Neural crest cell (in vitro differentiated cells): ENCODE measurements around the gene PPARGC1A. TPM values are rescaled to one million over a fixed set of nuclear protein-coding genes. Genes with fewer than 3 reads are reported as not detected.

ENCODE experiments used
- DNase-seq: peaks from one replicate; pipeline ENCODE4 v3.0.0; 2021; ENCODE audit warnings: low read depth, mixed read lengths, low spot score
- H3K27ac Mint-ChIP-seq: one replicate; pipeline ENCODE4 v1.8.0; 2021; ENCODE audit warnings: mild to moderate bottlenecking, mixed read lengths; ENCODE audit not compliant: unreplicated experiment
- H3K27me3 Mint-ChIP-seq: 2 replicates; pipeline ENCODE4 v1.8.0; 2021; ENCODE audit warnings: low read depth, mild to moderate bottlenecking, mixed read lengths
- H3K36me3 Mint-ChIP-seq: 2 replicates; pipeline ENCODE4 v1.8.0; 2021; ENCODE audit warnings: low read depth, mild to moderate bottlenecking, mixed read lengths
- H3K4me1 Mint-ChIP-seq: 2 replicates; pipeline ENCODE4 v1.8.0; 2021; ENCODE audit warnings: mixed read lengths
- H3K4me3 Mint-ChIP-seq: one replicate; pipeline ENCODE4 v1.8.0; 2021; ENCODE audit warnings: mild to moderate bottlenecking, mixed read lengths
- H3K9me3 Mint-ChIP-seq: 2 replicates; pipeline ENCODE4 v1.8.0; 2021; ENCODE audit warnings: mixed read lengths
- long read RNA-seq: library from polyadenylated mRNA; unstranded; transcript quantifications from one replicate; pipeline ENCODE4 v2.0.0, GENCODE V29; 2020
- total RNA-seq: library from RNA; stranded (reverse); gene quantifications from 2 replicates; pipeline ENCODE4 v1.2.1, GENCODE V29; 2021
- TF ChIP-seq, protein P1 (sequence below): fragments of 200-600 bp; sonication (generic); conservative IDR thresholded peaks from 2 replicates; pipeline ENCODE4 v1.5.0; 2021; ENCODE audit warnings: antibody characterized with exemption, mild to moderate bottlenecking

Gene PPARGC1A
- total RNA-seq: 2.2 and 2.8 TPM in 2 replicates
- long read RNA-seq, full-length matches to known transcripts: 3 of 5 reads
- long read RNA-seq, partial matches to known transcripts: 1 of 5 reads
- long read RNA-seq, other reads (novel, unspliced or antisense): 1 of 5 reads

- H3K36me3 Mint-ChIP-seq: no peaks in the 10 kb centered on the region
- peaks cover 30% of the 10 kb centered on the region for H3K4me1 Mint-ChIP-seq
- TF ChIP-seq, protein P1, sequence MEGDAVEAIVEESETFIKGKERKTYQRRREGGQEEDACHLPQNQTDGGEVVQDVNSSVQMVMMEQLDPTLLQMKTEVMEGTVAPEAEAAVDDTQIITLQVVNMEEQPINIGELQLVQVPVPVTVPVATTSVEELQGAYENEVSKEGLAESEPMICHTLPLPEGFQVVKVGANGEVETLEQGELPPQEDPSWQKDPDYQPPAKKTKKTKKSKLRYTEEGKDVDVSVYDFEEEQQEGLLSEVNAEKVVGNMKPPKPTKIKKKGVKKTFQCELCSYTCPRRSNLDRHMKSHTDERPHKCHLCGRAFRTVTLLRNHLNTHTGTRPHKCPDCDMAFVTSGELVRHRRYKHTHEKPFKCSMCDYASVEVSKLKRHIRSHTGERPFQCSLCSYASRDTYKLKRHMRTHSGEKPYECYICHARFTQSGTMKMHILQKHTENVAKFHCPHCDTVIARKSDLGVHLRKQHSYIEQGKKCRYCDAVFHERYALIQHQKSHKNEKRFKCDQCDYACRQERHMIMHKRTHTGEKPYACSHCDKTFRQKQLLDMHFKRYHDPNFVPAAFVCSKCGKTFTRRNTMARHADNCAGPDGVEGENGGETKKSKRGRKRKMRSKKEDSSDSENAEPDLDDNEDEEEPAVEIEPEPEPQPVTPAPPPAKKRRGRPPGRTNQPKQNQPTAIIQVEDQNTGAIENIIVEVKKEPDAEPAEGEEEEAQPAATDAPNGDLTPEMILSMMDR: no peak
- H3K9me3 Mint-ChIP-seq: no peaks in the 10 kb centered on the region
- peaks cover 8% of the 10 kb centered on the region for H3K27me3 Mint-ChIP-seq
- H3K27ac Mint-ChIP-seq: no peak within 1 kb of the TSS
- peak within 1 kb of the TSS; percentile 82 for H3K4me3 Mint-ChIP-seq
- DNase-seq: peak; percentile 13
Observed at GRCh38 chr4:23889814-23890341, at the start of gene PPARGC1A. PPARGC1A (minus strand) TSS chr4:23890047; CDS start chr4:23889957, 90 bp downstream.

DNA sequence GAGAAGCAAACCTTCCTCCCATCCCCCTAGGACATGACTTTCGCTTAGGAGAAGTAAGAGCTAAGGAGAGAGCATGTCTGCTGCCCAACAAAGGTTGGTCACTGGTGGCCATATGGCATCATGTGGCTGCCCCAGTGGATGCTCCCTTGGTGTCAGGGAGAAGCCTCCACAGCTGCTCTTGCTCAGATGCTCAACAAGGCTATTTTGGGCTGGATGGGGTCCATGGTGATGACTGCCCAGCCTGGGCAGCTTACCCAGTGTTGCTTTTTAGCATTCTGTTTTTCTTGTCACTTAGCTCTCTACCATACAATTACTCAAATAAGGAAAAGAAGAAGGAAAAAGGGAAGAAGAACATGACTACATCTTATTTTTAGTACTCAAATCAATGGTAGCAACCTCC is 48.9 kb upstream of the PPARGC1A start:
- TF ChIP-seq, protein P1: no peak
- H3K27me3 Mint-ChIP-seq: no peaks in the 10 kb centered on the region
- no peak for DNase-seq
- H3K4me1 Mint-ChIP-seq: no peaks in the 10 kb centered on the region
- H3K36me3 Mint-ChIP-seq: no peaks in the 10 kb centered on the region
- H3K4me3 Mint-ChIP-seq: no peak overlapping the region
- H3K9me3 Mint-ChIP-seq: peaks cover 2% of the 10 kb centered on the region
- no peak overlapping the region for H3K27ac Mint-ChIP-seq

- DNase-seq: no peak
- H3K27ac Mint-ChIP-seq: no peak overlapping the region
- no peaks in the 10 kb centered on the region for H3K36me3 Mint-ChIP-seq
- no peaks in the 10 kb centered on the region for H3K4me1 Mint-ChIP-seq
- TF ChIP-seq, protein P1: no peak
- no peak overlapping the region for H3K4me3 Mint-ChIP-seq
- H3K9me3 Mint-ChIP-seq: peaks cover 2% of the 10 kb centered on the region
- H3K27me3 Mint-ChIP-seq: no peaks in the 10 kb centered on the region
Observed at GRCh38 chr4:23937173-23937572, 47.3 kb upstream of the PPARGC1A start.

GRCh38 chr4:23934915-23935314 is 45.1 kb upstream of the PPARGC1A start:
- H3K36me3 Mint-ChIP-seq: no peaks in the 10 kb centered on the region
- TF ChIP-seq, protein P1: no peak
- no peak overlapping the region for H3K27ac Mint-ChIP-seq
- peaks cover 2% of the 10 kb centered on the region for H3K9me3 Mint-ChIP-seq
- H3K4me3 Mint-ChIP-seq: no peak overlapping the region
- no peak for DNase-seq
- H3K4me1 Mint-ChIP-seq: peaks cover 5% of the 10 kb centered on the region
- H3K27me3 Mint-ChIP-seq: no peaks in the 10 kb centered on the region

DNA sequence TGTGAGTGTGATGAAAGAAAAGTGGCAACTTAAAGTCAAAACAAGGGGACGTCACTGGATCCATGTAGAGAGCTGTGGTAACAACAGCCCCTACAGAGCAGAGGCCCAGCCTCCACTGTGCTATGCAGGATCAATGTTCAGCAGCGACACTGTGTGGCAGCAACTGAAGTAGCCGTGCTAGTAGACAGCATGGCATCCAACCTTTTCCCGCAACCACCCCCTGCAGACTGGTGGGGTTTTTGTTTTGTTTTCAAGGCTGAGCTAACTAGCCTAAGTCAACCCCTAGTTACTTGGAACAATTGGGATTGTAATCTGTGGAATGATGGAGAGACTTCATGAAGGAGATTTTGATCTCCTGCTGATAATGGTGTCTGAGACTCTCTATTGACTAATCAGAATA is 44.4 kb upstream of the PPARGC1A start:
- H3K27ac Mint-ChIP-seq: no peak overlapping the region
- H3K36me3 Mint-ChIP-seq: no peaks in the 10 kb centered on the region
- H3K4me3 Mint-ChIP-seq: no peak overlapping the region

More for the DNA sequence above, 44.4 kb upstream of the PPARGC1A start:
- Mint-ChIP-seq H3K4me1 (peaks cover 5% of the 10 kb centered on the region), H3K9me3 (no peaks in the 10 kb centered on the region), H3K27me3 (no peaks in the 10 kb centered on the region)
- TF ChIP-seq, protein P1: no peak
- no peak for DNase-seq
